Fibroblast of lung (primary cell): ENCODE measurements around the gene LAMA1. TPM values are rescaled to one million over a fixed set of nuclear protein-coding genes. Genes with fewer than 3 reads are reported as not detected.

Experiments used
- DNase-seq, 2 donors: peaks; one replicate each; pipeline versions ENCODE4 v3.0.0 to v3.0.0-alpha.2; 2010; ENCODE audit warnings: low read depth in 2 of 2
- H2AFZ ChIP-seq: 2 replicates; pipeline ENCODE4 v1.5.1; 2012; ENCODE audit warnings: low read length, control low read depth, inconsistent platforms
- H3K27ac ChIP-seq: 2 replicates; pipeline ENCODE4 v1.5.1; 2011; ENCODE audit warnings: low read length, control low read depth; ENCODE audit not compliant: insufficient read depth
- H3K27me3 ChIP-seq: 2 replicates; pipeline ENCODE4 v1.5.1; 2011; ENCODE audit warnings: mild to moderate bottlenecking, low read length; ENCODE audit not compliant: control insufficient read depth, insufficient read depth
- H3K36me3 ChIP-seq: 2 replicates; pipeline ENCODE4 v1.5.1; 2011; ENCODE audit warnings: low read length; ENCODE audit not compliant: control insufficient read depth, insufficient read depth
- H3K4me1 ChIP-seq: 2 replicates; pipeline ENCODE4 v1.5.1; 2011; ENCODE audit warnings: low read length; ENCODE audit not compliant: control insufficient read depth, insufficient read depth; ENCODE audit errors: extremely low read depth
- H3K4me2 ChIP-seq: 2 replicates; pipeline ENCODE4 v1.5.1; 2011; ENCODE audit warnings: low read length, control low read depth; ENCODE audit not compliant: insufficient read depth; ENCODE audit errors: extremely low read depth
- H3K4me3 ChIP-seq, 4 experiments: fragments of 200-600 bp in 1 of 4; sonication (generic) in 1 of 4; replicated peaks in 1 of 4; 2 replicates each; pipeline ENCODE4 v1.5.1; 2011 to 2016; ENCODE audit warnings: low read length in 4 of 4, low read depth in 3 of 4, mild to moderate bottlenecking in 3 of 4, control low read depth in 2 of 4, inconsistent platforms in 1 of 4, mixed read lengths in 1 of 4; ENCODE audit not compliant: insufficient read depth in 1 of 4; ENCODE audit errors: control extremely low read depth in 1 of 4
- H3K79me2 ChIP-seq: 2 replicates; pipeline ENCODE4 v1.5.1; 2012; ENCODE audit warnings: mild to moderate bottlenecking, low read length, inconsistent platforms; ENCODE audit not compliant: control insufficient read depth, insufficient read depth
- H3K9ac ChIP-seq: 2 replicates; pipeline ENCODE4 v1.5.1; 2011; ENCODE audit warnings: mild to moderate bottlenecking, low read length, control low read depth; ENCODE audit not compliant: insufficient read depth
- H3K9me3 ChIP-seq: 2 replicates; pipeline ENCODE4 v1.5.1; 2012; ENCODE audit warnings: low read depth, low read length; ENCODE audit not compliant: control insufficient read depth, insufficient read depth
- H4K20me1 ChIP-seq: 2 replicates; pipeline ENCODE4 v1.5.1; 2011; ENCODE audit warnings: low read length; ENCODE audit not compliant: control insufficient read depth, insufficient read depth; ENCODE audit errors: extremely low read depth
- CTCF ChIP-seq, 2 donors: IDR thresholded peaks in 1 of 2; conservative IDR thresholded peaks in 1 of 2; 1 replicate in 1 of 2; 2 replicates in 1 of 2; pipeline ENCODE4 v1.5.1; 2011 to 2012; ENCODE audit warnings: low read length in 2 of 2, control low read depth in 1 of 2, inconsistent platforms in 1 of 2, low read depth in 1 of 2, mild to moderate bottlenecking in 1 of 2
- EZH2 ChIP-seq: IDR thresholded peaks from 2 replicates; pipeline ENCODE4 v1.5.1; 2012; ENCODE audit warnings: low read length, control low read depth, mild to moderate bottlenecking; ENCODE audit errors: missing control alignments
- polyA plus RNA-seq, 2 donors: library from polyadenylated mRNA; depleted of rRNA in 1 of 2; stranded (reverse) in 1 of 2; unstranded in 1 of 2; fragments of >200 nt; gene quantifications; 2 replicates each; pipeline ENCODE4 v1.2.1, GENCODE V29; 2011 to 2012; ENCODE audit warnings: missing spikeins in 1 of 2
- total RNA-seq: library from RNA; depleted of rRNA; stranded (reverse); fragments of >200 nt; gene quantifications from 2 replicates; pipeline ENCODE4 v1.2.1, GENCODE V29; 2014

The LAMA1 gene
- total and polyA plus RNA-seq, 2 donors (not counting 1 experiment from before 2014, with no cell fraction given), result 1.2 to 5.8 TPM

GRCh38 chr18:6920099-6920955 is 197.3 kb downstream of the LAMA1 start:
- Histone ChIP-seq H4K20me1 (no peaks in the 10 kb centered on the region), H3K4me3 (no peak overlapping the region), H3K27ac (no peak overlapping the region), H3K9me3 (no peaks in the 10 kb centered on the region), H3K27me3 (no peaks in the 10 kb centered on the region), H3K4me2 (peak overlapping the region; percentile 23), H3K9ac (no peak overlapping the region), H2AFZ (no peak overlapping the region), H3K79me2 (no peaks in the 10 kb centered on the region), H3K36me3 (no peaks in the 10 kb centered on the region), H3K4me1 (no peaks in the 10 kb centered on the region)
- DNase-seq, result peak; percentile 41 to 79
- TF ChIP-seq EZH2 (no peak), CTCF (conservative IDR thresholded peaks at IDR 0.05 in 1 of 2, IDR thresholded peaks at IDR 0.05 in 1 of 2; ENCODE audit: low read depth in 1 of 2, low read length in 2 of 2) (peak; percentile 95 to 96)

- TF ChIP-seq CTCF (conservative IDR thresholded peaks at IDR 0.05 in 1 of 2, IDR thresholded peaks at IDR 0.05 in 1 of 2; ENCODE audit: low read depth in 1 of 2, low read length in 2 of 2), result no peak
- TF ChIP-seq EZH2, result no peak
- H3K36me3 ChIP-seq, result no peaks in the 10 kb centered on the region
- H3K27me3 ChIP-seq, result no peaks in the 10 kb centered on the region
- DNase-seq, result no peak
- H3K4me1 ChIP-seq, result no peaks in the 10 kb centered on the region
- H4K20me1 ChIP-seq, result no peaks in the 10 kb centered on the region
- H3K79me2 ChIP-seq, result no peaks in the 10 kb centered on the region
- H3K4me3 ChIP-seq, result no peak overlapping the region
- H3K9ac ChIP-seq, result no peak overlapping the region
- H3K27ac ChIP-seq, result no peak overlapping the region
- H2AFZ ChIP-seq, result no peak overlapping the region
- H3K9me3 ChIP-seq, result no peaks in the 10 kb centered on the region
- H3K4me2 ChIP-seq, result no peak overlapping the region
Measured at GRCh38 chr18:6917072-6917471, 200.5 kb downstream of the LAMA1 start.

GRCh38 chr18:6901286-6901926 is 216.2 kb downstream of the LAMA1 start:
- no peaks in the 10 kb centered on the region for H3K27me3 ChIP-seq
- H3K4me2 ChIP-seq, result no peak overlapping the region
- no peak overlapping the region for H3K27ac ChIP-seq
- no peak overlapping the region for H3K9ac ChIP-seq
- no peak for TF ChIP-seq EZH2
- no peak for TF ChIP-seq CTCF (conservative IDR thresholded peaks at IDR 0.05 in 1 of 2, IDR thresholded peaks at IDR 0.05 in 1 of 2; ENCODE audit: low read depth in 1 of 2, low read length in 2 of 2)
- no peak for DNase-seq
- no peaks in the 10 kb centered on the region for H3K36me3 ChIP-seq
- H3K4me3 ChIP-seq, result no peak overlapping the region
- H3K79me2 ChIP-seq, result no peaks in the 10 kb centered on the region
- H3K9me3 ChIP-seq, result no peaks in the 10 kb centered on the region
- H3K4me1 ChIP-seq, result no peaks in the 10 kb centered on the region
- H2AFZ ChIP-seq, result no peak overlapping the region
- H4K20me1 ChIP-seq, result no peaks in the 10 kb centered on the region
